ENCODE measurements around the gene SLC6A14.

SLC6A14 gene

GRCh38 chrX:116436358-116436816 is at the start of gene SLC6A14:
Gene SLC6A14 (plus strand): TSS chrX:116436606. CDS start chrX:116436710, 104 bp downstream.
- DNase-seq (ENCODE audit: low read depth in 1 of 2, low spot score in 1 of 2): no peak

GRCh38 chrX:116395752-116396151 is 40.7 kb upstream of the SLC6A14 start:
- DNase-seq (ENCODE audit: low read depth in 1 of 2, low spot score in 1 of 2): no peak

GRCh38 chrX:116399681-116400080 is 36.7 kb upstream of the SLC6A14 start:
- DNase-seq (ENCODE audit: low read depth in 1 of 2, low spot score in 1 of 2): no peak

GRCh38 chrX:116409219-116409618 is 27.2 kb upstream of the SLC6A14 start:
- DNase-seq (ENCODE audit: low read depth in 1 of 2, low spot score in 1 of 2): no peak

GRCh38 chrX:116413273-116413672 is 23.1 kb upstream of the SLC6A14 start:
- DNase-seq (ENCODE audit: low read depth in 1 of 2, low spot score in 1 of 2): no peak

GRCh38 chrX:116417214-116417613 is 19.2 kb upstream of the SLC6A14 start:
- no peak for DNase-seq (ENCODE audit: low read depth in 1 of 2, low spot score in 1 of 2)

- no peak for DNase-seq (ENCODE audit: low read depth in 1 of 2, low spot score in 1 of 2)
Observed at GRCh38 chrX:116417968-116418367, 18.4 kb upstream of the SLC6A14 start.

- DNase-seq (ENCODE audit: low read depth in 1 of 2, low spot score in 1 of 2): no peak
Observed at GRCh38 chrX:116427978-116428377, 8.4 kb upstream of the SLC6A14 start.

GRCh38 chrX:116435597-116435996 is 809 bp upstream of the SLC6A14 start:
- DNase-seq (ENCODE audit: low read depth in 1 of 2, low spot score in 1 of 2): no peak

GRCh38 chrX:116449156-116449555 is 12.8 kb downstream of the SLC6A14 start:
- DNase-seq (ENCODE audit: low read depth in 1 of 2, low spot score in 1 of 2): no peak

GRCh38 chrX:116462822-116463221 is 26.4 kb downstream of the SLC6A14 start, which contains the start of gene CT83:
Gene CT83 (minus strand): TSS chrX:116462976. CDS start chrX:116462856, 120 bp downstream.
- DNase-seq (ENCODE audit: low read depth in 1 of 2, low spot score in 1 of 2): no peak

GRCh38 chrX:116480059-116480458 is 43.7 kb downstream of the SLC6A14 start:
- no peak for DNase-seq (ENCODE audit: low read depth in 1 of 2, low spot score in 1 of 2)

- no peak for DNase-seq (ENCODE audit: low read depth in 1 of 2, low spot score in 1 of 2)
Observed at GRCh38 chrX:116490104-116490503, 53.7 kb downstream of the SLC6A14 start.

GRCh38 chrX:116493271-116493670 is 56.9 kb downstream of the SLC6A14 start:
- no peak for DNase-seq (ENCODE audit: low read depth in 1 of 2, low spot score in 1 of 2)

GRCh38 chrX:116499780-116500179 is 63.4 kb downstream of the SLC6A14 start:
- DNase-seq (ENCODE audit: low read depth in 1 of 2, low spot score in 1 of 2): no peak
